Caco-2 (cell line): ENCODE data around the gene ZDHHC6. TPM values are rescaled to one million over a fixed set of nuclear protein-coding genes. Genes with fewer than 3 reads are reported as not detected.

Source experiments
- BruUV-seq: library from RNA; stranded (reverse); fragments of 400-500 nt; replicated peaks from 2 replicates; lab custom pipeline; 2021; lab: Mats Ljungman, UMichigan
- CTCF ChIA-PET: fragments of 300-600 bp; sonication (Branson Sonifier 250); formaldehyde crosslinking; loops from one replicate; lab custom pipeline; 2022; ENCODE audit warnings: antibody characterized with exemption; lab: Charles Lee
- POLR2A ChIA-PET: fragments of 300-600 bp; sonication (Branson Sonifier 250); formaldehyde crosslinking; loops from one replicate; lab custom pipeline; 2022; ENCODE audit warnings: antibody characterized with exemption; lab: Charles Lee
- DNase-seq, 2 experiments: peaks; one replicate each; pipeline versions ENCODE4 v3.0.0 to v3.0.0-alpha.2; 2020 to 2022
- H3K27me3 ChIP-seq: replicated peaks from 2 replicates; pipeline ENCODE4 v1.6.0; 2011; ENCODE audit warnings: low read length; ENCODE audit not compliant: control insufficient read depth, insufficient read depth
- H3K36me3 ChIP-seq: 2 replicates; pipeline ENCODE4 v1.5.1; 2011; ENCODE audit warnings: low read length; ENCODE audit not compliant: control insufficient read depth, insufficient read depth
- H3K4me1 ChIP-seq: fragments of 250-450 bp; sonication (Bioruptor Pico); 2 replicates; pipeline ENCODE4 v1.5.1; 2020; ENCODE audit warnings: mild to moderate bottlenecking
- H3K4me3 ChIP-seq: 2 replicates; pipeline ENCODE4 v1.5.1; 2011; ENCODE audit warnings: low read depth, mild to moderate bottlenecking, control low read depth, low read length
- H3K9me3 ChIP-seq: fragments of 250-450 bp; sonication (Bioruptor Pico); 2 replicates; pipeline ENCODE4 v1.5.1; 2020; ENCODE audit warnings: mild to moderate bottlenecking, moderate library complexity
- H3K27ac Mint-ChIP-seq: one replicate; pipeline ENCODE4 v1.8.0; 2022; ENCODE audit warnings: mixed read lengths; ENCODE audit not compliant: unreplicated experiment
- H3K27me3 Mint-ChIP-seq: one replicate; pipeline ENCODE4 v1.8.0; 2022; ENCODE audit warnings: mixed read lengths; ENCODE audit not compliant: insufficient read depth, unreplicated experiment
- H3K36me3 Mint-ChIP-seq: one replicate; pipeline ENCODE4 v1.8.0; 2022; ENCODE audit warnings: mild to moderate bottlenecking, mixed read lengths; ENCODE audit not compliant: insufficient read depth, unreplicated experiment
- H3K4me1 Mint-ChIP-seq: one replicate; pipeline ENCODE4 v1.8.0; 2022; ENCODE audit warnings: low read depth, mixed read lengths; ENCODE audit not compliant: unreplicated experiment
- H3K4me3 Mint-ChIP-seq: one replicate; pipeline ENCODE4 v1.8.0; 2022; ENCODE audit warnings: mild to moderate bottlenecking, moderate library complexity, mixed read lengths; ENCODE audit not compliant: unreplicated experiment
- H3K9me3 Mint-ChIP-seq: one replicate; pipeline ENCODE4 v1.8.0; 2022; ENCODE audit warnings: mixed read lengths; ENCODE audit not compliant: unreplicated experiment
- CTCF ChIP-seq, 2 experiments: fragments of 200-600 bp in 1 of 2; IDR thresholded peaks; 1 replicate in 1 of 2; 2 replicates in 1 of 2; pipeline versions ENCODE4 v1.5.1 to v1.8.0; 2011 to 2022; ENCODE audit warnings: antibody characterized with exemption in 1 of 2, control low read depth in 1 of 2, inconsistent platforms in 1 of 2, low read depth in 1 of 2, low read length in 1 of 2, mild to moderate bottlenecking in 1 of 2, moderate library complexity in 1 of 2; ENCODE audit not compliant: insufficient read depth in 1 of 2, severe bottlenecking in 1 of 2, unreplicated experiment in 1 of 2
- intact Hi-C: fragments of 100-400 bp; cut with micrococcal nuclease; formaldehyde crosslinking; loops from one replicate; pipeline ENCODE4 v1.10.0; 2022; ENCODE audit not compliant: unreplicated experiment
- total RNA-seq: library from RNA; stranded (reverse); gene quantifications from 2 replicates; pipeline ENCODE4 v1.2.3, GENCODE V29; 2022

Gene ZDHHC6
- total RNA-seq, 1 experiment from 2014 or later = 47.4 TPM

GRCh38 chr10:112446055-112446854 lies 459 bp downstream of the ZDHHC6 start:
- DNase-seq = no peak
- no peak for TF ChIP-seq CTCF (IDR thresholded peaks at IDR 0.05; ENCODE audit: insufficient read depth in 1 of 2, low read depth in 1 of 2, low read length in 1 of 2, severe bottlenecking in 1 of 2, unreplicated experiment in 1 of 2)
- peaks cover 29% of the 10 kb centered on the region for H3K36me3 Mint-ChIP-seq
- intact Hi-C loops = loop anchor here (2.0 kb wide), 1 partner anchor 27 kb away; no protein-coding TSS in a partner anchor
- POLR2A ChIA-PET = interaction anchor here (0.6 to 1.6 kb wide), 5 partner anchors 10 to 45 kb away, joined by 3 to 5 read pairs (median 3); no protein-coding TSS in a partner anchor
- CTCF ChIA-PET = interaction anchor here (0.8 to 1.3 kb wide), 3 partner anchors 14 to 39 kb away, joined by 3 to 8 read pairs (median 3); no protein-coding TSS in a partner anchor
- no peaks in the 10 kb centered on the region for H3K9me3 ChIP-seq
- H3K27me3 Mint-ChIP-seq = no peaks in the 10 kb centered on the region
- H3K4me1 Mint-ChIP-seq = no peaks in the 10 kb centered on the region
- H3K27ac Mint-ChIP-seq = peak overlapping the region; percentile 88
- peak overlapping the region; percentile 81 for H3K4me3 ChIP-seq
- H3K36me3 ChIP-seq = no peaks in the 10 kb centered on the region
- H3K27me3 ChIP-seq = no peaks in the 10 kb centered on the region
- no TSS peak for BruUV-seq
- H3K4me1 ChIP-seq = peaks cover 7% of the 10 kb centered on the region; the same call in 1 of the 2 replicates
- peak overlapping the region; percentile 94 for H3K4me3 Mint-ChIP-seq
- H3K9me3 Mint-ChIP-seq = no peaks in the 10 kb centered on the region

DNA sequence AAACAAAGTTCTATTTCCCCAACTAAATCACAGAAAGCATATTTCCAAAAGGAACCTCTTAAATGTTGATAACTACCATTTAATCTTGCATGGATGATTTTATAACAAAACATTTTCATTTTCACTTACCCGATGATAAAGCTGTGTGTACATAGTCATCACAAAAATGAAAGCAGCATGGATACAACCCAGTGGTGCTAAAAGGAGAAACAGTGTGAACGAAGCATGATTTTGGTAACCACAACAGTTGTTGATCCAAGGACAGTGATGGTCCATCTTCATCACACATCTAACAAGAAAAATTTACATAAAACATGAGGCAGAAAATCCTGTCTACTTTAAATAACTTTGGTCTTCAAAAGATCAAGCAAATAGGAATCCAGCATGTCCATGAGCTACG lies 4.7 kb downstream of the ZDHHC6 start:
- no peak for DNase-seq
- H3K9me3 Mint-ChIP-seq = no peaks in the 10 kb centered on the region
- no TSS peak for BruUV-seq
- Histone ChIP-seq H3K9me3 (no peaks in the 10 kb centered on the region), H3K36me3 (no peaks in the 10 kb centered on the region; the same call in 1 of the 2 replicates), H3K27me3 (no peaks in the 10 kb centered on the region), H3K4me3 (no peak overlapping the region), H3K4me1 (peaks cover 7% of the 10 kb centered on the region; the same call in 1 of the 2 replicates)
- intact Hi-C loops = no loop called here
- TF ChIP-seq CTCF (IDR thresholded peaks at IDR 0.05; ENCODE audit: insufficient read depth in 1 of 2, low read depth in 1 of 2, low read length in 1 of 2, severe bottlenecking in 1 of 2, unreplicated experiment in 1 of 2) = no peak
- no peak overlapping the region for H3K4me3 Mint-ChIP-seq
- CTCF ChIA-PET = no interaction called here
- H3K27me3 Mint-ChIP-seq = no peaks in the 10 kb centered on the region
- H3K4me1 Mint-ChIP-seq = no peaks in the 10 kb centered on the region
- POLR2A ChIA-PET = no interaction called here
- H3K36me3 Mint-ChIP-seq = peaks cover 32% of the 10 kb centered on the region
- no peak overlapping the region for H3K27ac Mint-ChIP-seq

DNA sequence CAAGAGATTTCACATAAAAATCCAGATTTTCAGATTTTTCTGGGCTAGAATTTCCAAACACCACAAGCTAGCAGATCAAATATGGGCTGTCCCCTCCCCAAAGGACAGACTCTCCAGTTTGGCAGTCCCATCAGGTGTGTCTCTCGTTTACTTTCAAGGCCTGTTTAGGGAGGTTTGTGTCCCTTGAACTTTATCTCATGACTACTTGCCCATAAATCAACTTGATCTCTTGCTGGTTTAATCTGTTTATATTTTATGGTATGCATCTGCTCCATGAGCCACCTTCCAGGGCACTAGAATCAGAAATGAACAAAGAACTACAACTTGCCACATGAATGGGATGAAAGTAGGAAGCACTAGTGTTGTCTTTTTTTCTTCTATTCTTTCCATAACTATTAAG lies 5.2 kb downstream of the ZDHHC6 start:
- POLR2A ChIA-PET = no interaction called here
- no peaks in the 10 kb centered on the region; the same call in 1 of the 2 replicates for H3K36me3 ChIP-seq
- no peaks in the 10 kb centered on the region for H3K9me3 ChIP-seq
- intact Hi-C loops = no loop called here
- Mint-ChIP-seq H3K4me3 (no peak overlapping the region), H3K27ac (no peak overlapping the region), H3K9me3 (no peaks in the 10 kb centered on the region), H3K36me3 (peaks cover 27% of the 10 kb centered on the region), H3K4me1 (no peaks in the 10 kb centered on the region), H3K27me3 (no peaks in the 10 kb centered on the region)
- BruUV-seq = no TSS peak
- CTCF ChIA-PET = no interaction called here
- no peaks in the 10 kb centered on the region for H3K27me3 ChIP-seq
- H3K4me3 ChIP-seq = no peak overlapping the region
- no peak for DNase-seq
- no peak for TF ChIP-seq CTCF (IDR thresholded peaks at IDR 0.05; ENCODE audit: insufficient read depth in 1 of 2, low read depth in 1 of 2, low read length in 1 of 2, severe bottlenecking in 1 of 2, unreplicated experiment in 1 of 2)
- H3K4me1 ChIP-seq = peaks cover 7% of the 10 kb centered on the region; the same call in 1 of the 2 replicates
